ENCODE data around the gene RPL22L1. TPM values are rescaled to one million over a fixed set of nuclear protein-coding genes. Genes with fewer than 3 reads are reported as not detected.

The RPL22L1 gene
- 45.1 TPM for total RNA-seq
- 34.1 TPM for polyA plus RNA-seq (ENCODE audit: insufficient read depth, low read depth, low replicate concordance)
- long read RNA-seq, donor 1, transcript RPL22L1-204 (4 exons, 581 nt), result minor isoform, 5 of 27 reads
- long read RNA-seq, donor 1, transcript RPL22L1-201 (4 exons, 2,190 nt), result major isoform, 16 of 27 reads
- long read RNA-seq, donor 1, partial matches to known transcripts, result 0 of 27 reads
- long read RNA-seq, donor 1, other reads (novel, unspliced or antisense), result 0 of 27 reads
- long read RNA-seq, donor 2, transcript RPL22L1-204 (4 exons, 581 nt), result minor isoform, 10 of 53 reads
- long read RNA-seq, donor 2, transcript RPL22L1-202 (4 exons, 506 nt), result minor isoform, 5 of 53 reads
- long read RNA-seq, donor 2, transcript RPL22L1-201 (4 exons, 2,190 nt), result major isoform, 31 of 53 reads
- long read RNA-seq, donor 2, transcript RPL22L1-206 (4 exons, 587 nt), result minor isoform, 5 of 53 reads
- long read RNA-seq, donor 2, partial matches to known transcripts, result 0 of 53 reads
- long read RNA-seq, donor 2, other reads (novel, unspliced or antisense), result 0 of 53 reads
- long read RNA-seq, donor 3, transcript RPL22L1-204 (4 exons, 581 nt), result minor isoform, 19 of 58 reads
- long read RNA-seq, donor 3, transcript RPL22L1-201 (4 exons, 2,190 nt), result major isoform, 29 of 58 reads
- long read RNA-seq, donor 3, partial matches to known transcripts, result 5 of 58 reads
- long read RNA-seq, donor 3, other reads (novel, unspliced or antisense), result 0 of 58 reads
- long read RNA-seq, donor 4, transcript RPL22L1-204 (4 exons, 581 nt), result minor isoform, 8 of 26 reads
- long read RNA-seq, donor 4, transcript RPL22L1-201 (4 exons, 2,190 nt), result major isoform, 14 of 26 reads
- long read RNA-seq, donor 4, partial matches to known transcripts, result 0 of 26 reads
- long read RNA-seq, donor 4, other reads (novel, unspliced or antisense), result 0 of 26 reads
- long read RNA-seq, donor 5, transcript RPL22L1-204 (4 exons, 581 nt), result major isoform, 5 of 7 reads
- long read RNA-seq, donor 5, partial matches to known transcripts, result 0 of 7 reads
- long read RNA-seq, donor 5, other reads (novel, unspliced or antisense), result 0 of 7 reads
- long read RNA-seq, donor 6, transcript RPL22L1-204 (4 exons, 581 nt), result minor isoform, 23 of 146 reads
- long read RNA-seq, donor 6, transcript RPL22L1-202 (4 exons, 506 nt), result minor isoform, 16 of 146 reads
- long read RNA-seq, donor 6, transcript RPL22L1-201 (4 exons, 2,190 nt), result major isoform, 81 of 146 reads
- long read RNA-seq, donor 6, partial matches to known transcripts, result 14 of 146 reads
- long read RNA-seq, donor 6, other reads (novel, unspliced or antisense), result 9 of 146 reads
- long read RNA-seq, donor 7, partial matches to known transcripts, result 0 of 19 reads
- long read RNA-seq, donor 7, other reads (novel, unspliced or antisense), result 15 of 19 reads
- long read RNA-seq, donor 8, transcript RPL22L1-201 (4 exons, 2,190 nt), result major isoform, 38 of 56 reads
- long read RNA-seq, donor 8, transcript RPL22L1-204 (4 exons, 581 nt), result minor isoform, 9 of 56 reads
- long read RNA-seq, donor 8, partial matches to known transcripts, result 5 of 56 reads
- long read RNA-seq, donor 8, other reads (novel, unspliced or antisense), result 0 of 56 reads
- long read RNA-seq, donor 9, transcript RPL22L1-204 (4 exons, 581 nt), result minor isoform, 14 of 40 reads
- long read RNA-seq, donor 9, transcript RPL22L1-202 (4 exons, 506 nt), result minor isoform, 6 of 40 reads
- long read RNA-seq, donor 9, transcript RPL22L1-201 (4 exons, 2,190 nt), result major isoform, 17 of 40 reads
- long read RNA-seq, donor 9, partial matches to known transcripts, result 0 of 40 reads
- long read RNA-seq, donor 9, other reads (novel, unspliced or antisense), result 0 of 40 reads
- long read RNA-seq, donor 10, transcript RPL22L1-201 (4 exons, 2,190 nt), result minor isoform, 15 of 48 reads
- long read RNA-seq, donor 10, transcript RPL22L1-204 (4 exons, 581 nt), result major isoform, 16 of 48 reads
- long read RNA-seq, donor 10, partial matches to known transcripts, result 10 of 48 reads
- long read RNA-seq, donor 10, other reads (novel, unspliced or antisense), result 0 of 48 reads

DNA sequence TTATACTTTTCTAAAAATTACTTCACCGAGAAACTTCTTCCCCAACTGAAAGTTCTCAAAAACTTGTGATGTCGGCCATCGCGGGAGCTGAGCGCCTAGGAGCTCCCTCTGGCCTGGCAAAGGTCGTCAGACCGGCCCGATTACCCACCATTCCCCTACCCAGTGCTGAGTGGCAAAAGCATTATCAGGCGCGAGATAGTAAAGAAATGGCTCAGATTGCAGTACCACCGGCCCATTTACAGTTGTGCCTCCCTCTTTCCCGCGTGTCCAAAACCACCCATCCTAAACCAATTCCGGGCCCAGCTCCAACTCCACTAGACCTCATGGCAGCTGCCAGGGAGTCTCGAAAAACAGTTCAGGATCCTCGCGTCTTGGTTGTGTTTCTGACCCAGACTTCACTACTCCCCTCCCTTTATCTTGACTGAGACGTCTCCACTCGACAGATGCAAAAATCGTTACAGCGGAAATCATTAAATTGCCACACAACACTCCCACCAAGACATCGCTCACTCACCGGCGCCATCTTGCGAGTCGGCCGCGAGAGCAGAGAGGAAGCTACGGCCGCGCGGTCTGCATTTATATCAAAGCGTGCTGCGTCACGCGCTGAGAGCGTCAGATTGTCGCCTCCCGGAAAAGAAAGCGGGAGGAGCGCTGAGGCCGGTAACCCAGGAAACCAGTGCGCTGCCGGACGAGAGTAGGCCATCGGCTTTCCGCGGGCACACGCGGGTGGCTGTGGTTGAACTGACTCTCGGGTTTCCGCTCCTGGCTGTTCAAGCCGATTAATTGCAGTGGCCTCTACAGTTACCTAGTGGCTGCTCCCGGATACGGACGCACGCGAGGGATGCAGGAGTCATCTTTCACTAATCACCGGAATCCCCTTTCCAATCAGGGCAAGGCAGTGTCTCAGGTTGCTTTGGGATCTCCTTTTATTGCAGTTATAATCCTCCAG lies at the start of gene RPL22L1:
TSS of gene RPL22L1 (minus strand) at position 551 of the 949 bp plus-strand sequence. CDS start at position 523, 28 bp downstream.
- H3K36me3 ChIP-seq (ENCODE audit: control insufficient read depth in 2 of 3, insufficient read depth in 3 of 3, low read length in 3 of 3), result peaks cover 2 to 24% (median 11%) of the 10 kb centered on the region in 3 donors
- H3K9ac ChIP-seq (ENCODE audit: low read length in 3 of 3), result peak within 1 kb of the TSS; percentile 59 to 98 (median 89)
- peak; percentile 65 for FAIRE-seq
- peaks cover 0 to 14% (median 6%) of the 10 kb centered on the region in 3 donors for H3K4me1 ChIP-seq (ENCODE audit: control insufficient read depth in 2 of 3, insufficient read depth in 2 of 3, low read depth in 1 of 3, low read length in 3 of 3)
- peak within 1 kb of the TSS; percentile 84 to 98 (median 98) for H3K4me3 ChIP-seq (ENCODE audit: low read length in 3 of 3)
- H3K27me3 ChIP-seq (ENCODE audit: control insufficient read depth, insufficient read depth, low read length), result no peaks in the 10 kb centered on the region
- TF ChIP-seq, protein P1, sequence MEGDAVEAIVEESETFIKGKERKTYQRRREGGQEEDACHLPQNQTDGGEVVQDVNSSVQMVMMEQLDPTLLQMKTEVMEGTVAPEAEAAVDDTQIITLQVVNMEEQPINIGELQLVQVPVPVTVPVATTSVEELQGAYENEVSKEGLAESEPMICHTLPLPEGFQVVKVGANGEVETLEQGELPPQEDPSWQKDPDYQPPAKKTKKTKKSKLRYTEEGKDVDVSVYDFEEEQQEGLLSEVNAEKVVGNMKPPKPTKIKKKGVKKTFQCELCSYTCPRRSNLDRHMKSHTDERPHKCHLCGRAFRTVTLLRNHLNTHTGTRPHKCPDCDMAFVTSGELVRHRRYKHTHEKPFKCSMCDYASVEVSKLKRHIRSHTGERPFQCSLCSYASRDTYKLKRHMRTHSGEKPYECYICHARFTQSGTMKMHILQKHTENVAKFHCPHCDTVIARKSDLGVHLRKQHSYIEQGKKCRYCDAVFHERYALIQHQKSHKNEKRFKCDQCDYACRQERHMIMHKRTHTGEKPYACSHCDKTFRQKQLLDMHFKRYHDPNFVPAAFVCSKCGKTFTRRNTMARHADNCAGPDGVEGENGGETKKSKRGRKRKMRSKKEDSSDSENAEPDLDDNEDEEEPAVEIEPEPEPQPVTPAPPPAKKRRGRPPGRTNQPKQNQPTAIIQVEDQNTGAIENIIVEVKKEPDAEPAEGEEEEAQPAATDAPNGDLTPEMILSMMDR (IDR thresholded peaks at IDR 0.05; ENCODE audit: borderline replicate concordance, extremely low read depth, insufficient read depth), result peak; percentile 16
- peak within 1 kb of the TSS; percentile 50 to 72 for H3K27ac ChIP-seq (ENCODE audit: low read depth in 2 of 2, low read length in 2 of 2)
- peak; percentile 96 to 98 (median 98) for DNase-seq
- no peaks in the 10 kb centered on the region for H3K9me3 ChIP-seq (ENCODE audit: control insufficient read depth in 2 of 3, insufficient read depth in 1 of 3, low read length in 3 of 3)
- intact Hi-C loops (cut with DNase I), result no loop called here

DNA sequence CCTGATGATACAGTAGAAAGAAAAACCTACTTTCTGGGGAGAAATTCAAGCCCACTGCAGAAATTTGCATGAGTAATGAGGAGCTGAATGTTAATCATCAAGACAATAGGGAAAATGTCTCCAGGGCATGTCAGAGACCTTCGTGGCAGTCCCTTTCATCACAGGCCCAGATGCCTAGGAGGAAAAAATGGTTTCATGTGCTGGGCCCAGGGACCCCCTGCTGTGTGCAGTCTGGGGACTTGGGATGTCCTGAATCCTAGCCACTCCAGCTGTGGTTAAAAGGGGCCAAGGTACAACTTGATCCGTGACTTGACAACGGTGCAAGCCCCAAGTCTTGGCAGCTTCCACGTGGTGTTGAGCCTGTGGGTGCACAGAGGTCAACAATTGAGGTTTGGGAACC lies 48.7 kb upstream of the RPL22L1 start:
- no peak overlapping the region for H3K27ac ChIP-seq (ENCODE audit: low read depth in 2 of 2, low read length in 2 of 2)
- FAIRE-seq, result no peak
- intact Hi-C loops (cut with DNase I), result no loop called here

More for the DNA sequence above, 48.7 kb upstream of the RPL22L1 start:
- DNase-seq, result no peak
- Histone ChIP-seq H3K4me1 (ENCODE audit: control insufficient read depth in 2 of 3, insufficient read depth in 2 of 3, low read depth in 1 of 3, low read length in 3 of 3) (no peaks in the 10 kb centered on the region), H3K27me3 (ENCODE audit: control insufficient read depth, insufficient read depth, low read length) (no peaks in the 10 kb centered on the region), H3K9me3 (ENCODE audit: control insufficient read depth in 2 of 3, insufficient read depth in 1 of 3, low read length in 3 of 3) (peaks cover 0 to 27% (median 4%) of the 10 kb centered on the region in 3 donors), H3K4me3 (ENCODE audit: low read length in 3 of 3) (no peak overlapping the region), H3K9ac (ENCODE audit: low read length in 3 of 3) (no peak overlapping the region), H3K36me3 (ENCODE audit: control insufficient read depth in 2 of 3, insufficient read depth in 3 of 3, low read length in 3 of 3) (no peaks in the 10 kb centered on the region)
- TF ChIP-seq, protein P1 (IDR thresholded peaks at IDR 0.05; ENCODE audit: borderline replicate concordance, extremely low read depth, insufficient read depth), result no peak

Data from kidney (tissue), 22 donors.